A549 (cell line): ENCODE results near the gene CLDND2. TPM values are rescaled to one million over a fixed set of nuclear protein-coding genes. Genes with fewer than 3 reads are reported as not detected.

ENCODE experiments used
- ATAC-seq, 2 experiments: fragments of 200-7000 bp in 1 of 2; fragments of >200 bp in 1 of 2; cut with Nextera tagmentation in 1 of 2; cut with Tn5 transposase in 1 of 2; 3 replicates each; pipeline versions ENCODE4 v1.8.0 to v1.9.1; 2018 to 2020; ENCODE audit warnings: mild to moderate bottlenecking in 1 of 2, moderate library complexity in 1 of 2
- CTCF ChIA-PET: fragments of 300-600 bp; sonication (Branson Sonifier 250); formaldehyde crosslinking; extraction: SDS; loops from one replicate; lab custom pipeline; 2021; ENCODE audit warnings: antibody characterized with exemption, inconsistent platforms; lab: Yijun Ruan, JAX
- POLR2A ChIA-PET: fragments of 350-600 bp; formaldehyde crosslinking; extraction: SDS; loops from one replicate; lab custom pipeline; 2021; ENCODE audit warnings: antibody characterized with exemption, inconsistent platforms; lab: Yijun Ruan, JAX
- DNase-seq, 2 experiments: peaks; one replicate each; pipeline versions ENCODE4 v3.0.0 to v3.0.0-alpha.2; 2011 to 2016; ENCODE audit warnings: low read depth in 1 of 2, low spot score in 1 of 2
- FAIRE-seq: peaks from 2 replicates; lab custom pipeline; 2011; peaks lifted over from hg19 to GRCh38; lab: Jason Lieb, UNC
- H3K27ac ChIP-seq, 2 experiments: fragments of >200 bp; sonication (Bioruptor Twin); formaldehyde crosslinking; 3 replicates each; pipeline ENCODE4 v1.5.1; 2016 to 2017
- H3K4me1 ChIP-seq: fragments of >200 bp; sonication (Bioruptor Twin); formaldehyde crosslinking; 3 replicates; pipeline ENCODE4 v1.6.1; 2016
- H3K4me2 ChIP-seq: fragments of >200 bp; sonication (Bioruptor Twin); formaldehyde crosslinking; 3 replicates; pipeline ENCODE4 v1.6.1; 2016
- H3K4me3 ChIP-seq: fragments of >200 bp; sonication (Bioruptor Twin); formaldehyde crosslinking; 3 replicates; pipeline ENCODE4 v1.5.1; 2016
- H3K9me3 ChIP-seq: fragments of >200 bp; sonication (Bioruptor Twin); formaldehyde crosslinking; 3 replicates; pipeline ENCODE4 v1.6.1; 2016
- BHLHE40 ChIP-seq: IDR thresholded peaks from 2 replicates; pipeline ENCODE4 v1.6.1; 2012; ENCODE audit warnings: low read depth, low read length, inconsistent platforms
- CEBPB ChIP-seq, 2 experiments: fragments of >200 bp in 1 of 2; sonication (Bioruptor Twin) in 1 of 2; formaldehyde crosslinking in 1 of 2; IDR thresholded peaks; 2 replicates each; pipeline ENCODE4 v1.6.1; 2012 to 2016
- CHD2 ChIP-seq: fragments of 150-350 bp; IDR thresholded peaks from 2 replicates; pipeline ENCODE4 v1.6.1; 2014; ENCODE audit warnings: low read length; ENCODE audit not compliant: partially characterized antibody
- CTCF ChIP-seq: fragments of >200 bp; sonication (Bioruptor Twin); formaldehyde crosslinking; IDR thresholded peaks from 3 replicates; pipeline ENCODE4 v1.5.1; 2016
- ELK1 ChIP-seq: fragments of 150-350 bp; IDR thresholded peaks from 2 replicates; pipeline ENCODE4 v1.6.1; 2014; ENCODE audit warnings: low read depth, mild to moderate bottlenecking, low read length
- EP300 ChIP-seq, 2 experiments: fragments of >200 bp; sonication (Bioruptor Twin); formaldehyde crosslinking; IDR thresholded peaks; 2 replicates in 1 of 2; 3 replicates in 1 of 2; pipeline ENCODE4 v1.6.1; 2016 to 2017
- FOSB ChIP-seq: fragments of 250-450 bp; sonication (Bioruptor Pico); IDR thresholded peaks from 2 replicates; pipeline ENCODE4 v1.5.0; 2020; ENCODE audit warnings: mild to moderate bottlenecking, moderate library complexity
- FOSL2 ChIP-seq, 2 experiments: fragments of 450-650 bp in 1 of 2; fragments of >200 bp in 1 of 2; sonication (Bioruptor Twin) in 1 of 2; formaldehyde crosslinking; IDR thresholded peaks; 2 replicates each; pipeline versions ENCODE4 v1.5.0 to v1.6.1; 2016 to 2020; ENCODE audit warnings: mild to moderate bottlenecking in 1 of 2, moderate library complexity in 1 of 2
- FOXS1 ChIP-seq: fragments of 250-450 bp; sonication (Bioruptor Pico); IDR thresholded peaks from 2 replicates; pipeline ENCODE4 v1.5.0; 2020; ENCODE audit warnings: mild to moderate bottlenecking, moderate library complexity
- HDAC2 ChIP-seq: fragments of 200-600 bp; sonication (generic); IDR thresholded peaks from 2 replicates; pipeline ENCODE4 v1.6.1; 2016
- HES2 ChIP-seq: fragments of >200 bp; sonication (Bioruptor Twin); formaldehyde crosslinking; IDR thresholded peaks from 2 replicates; pipeline ENCODE4 v1.6.1; 2016
- JUN ChIP-seq, 2 experiments: fragments of >200 bp; sonication (Bioruptor Twin); formaldehyde crosslinking; IDR thresholded peaks; 2 replicates in 1 of 2; 3 replicates in 1 of 2; pipeline ENCODE4 v1.6.1; 2016 to 2017
- JUNB ChIP-seq: fragments of >200 bp; sonication (Bioruptor Twin); formaldehyde crosslinking; IDR thresholded peaks from 2 replicates; pipeline ENCODE4 v1.6.1; 2016
- KDM1A ChIP-seq: fragments of 200-600 bp; sonication (generic); IDR thresholded peaks from 2 replicates; pipeline ENCODE4 v1.6.1; 2016; ENCODE audit warnings: low read depth, mild to moderate bottlenecking
- KDM5A ChIP-seq: fragments of 200-600 bp; sonication (generic); IDR thresholded peaks from 2 replicates; pipeline ENCODE4 v1.6.1; 2016; ENCODE audit warnings: antibody characterized with exemption, mild to moderate bottlenecking
- MAZ ChIP-seq: fragments of 150-350 bp; IDR thresholded peaks from 2 replicates; pipeline ENCODE4 v1.6.1; 2014; ENCODE audit warnings: antibody characterized with exemption, low read depth, low read length, borderline replicate concordance
- MYC ChIP-seq: IDR thresholded peaks from 2 replicates; pipeline ENCODE4 v1.6.1; 2012; ENCODE audit warnings: mild to moderate bottlenecking, inconsistent platforms, low read length, improper control_type of control experiment, borderline replicate concordance
- PBX3 ChIP-seq: IDR thresholded peaks from 2 replicates; pipeline ENCODE4 v1.6.1; 2012
- RARB ChIP-seq: fragments of 250-450 bp; sonication (Bioruptor Pico); IDR thresholded peaks from 2 replicates; pipeline ENCODE4 v1.8.0; 2021; ENCODE audit warnings: mild to moderate bottlenecking, moderate library complexity
- RCOR1 ChIP-seq: fragments of 150-350 bp; IDR thresholded peaks from 2 replicates; pipeline ENCODE4 v1.6.1; 2014; ENCODE audit warnings: antibody characterized with exemption, low read length, low read depth
- RFX5 ChIP-seq: fragments of 450-650 bp; IDR thresholded peaks from 2 replicates; pipeline ENCODE4 v1.7.1; 2014; ENCODE audit warnings: antibody characterized with exemption, mild to moderate bottlenecking, moderate library complexity
- SMC3 ChIP-seq: fragments of >200 bp; sonication (Bioruptor Twin); formaldehyde crosslinking; IDR thresholded peaks from 3 replicates; pipeline ENCODE4 v1.6.1; 2018; ENCODE audit warnings: inconsistent platforms
- TFCP2L1 ChIP-seq: fragments of 250-450 bp; sonication (Bioruptor Pico); IDR thresholded peaks from 2 replicates; pipeline ENCODE4 v1.5.0; 2021; ENCODE audit warnings: mild to moderate bottlenecking
- TP53 ChIP-seq: fragments of 250-450 bp; sonication (Bioruptor Pico); IDR thresholded peaks from 2 replicates; pipeline ENCODE4 v1.5.0; 2021; ENCODE audit warnings: mild to moderate bottlenecking, moderate library complexity
- ZFP36 ChIP-seq: fragments of 450-650 bp; IDR thresholded peaks from 2 replicates; pipeline ENCODE4 v1.6.1; 2014; ENCODE audit warnings: borderline replicate concordance; ENCODE audit not compliant: partially characterized antibody
- ZSCAN20 ChIP-seq: fragments of 250-450 bp; sonication (Bioruptor Pico); IDR thresholded peaks from 2 replicates; pipeline ENCODE4 v1.8.0; 2022; ENCODE audit warnings: mild to moderate bottlenecking, moderate library complexity
- WGBS: methylation state at CpG from one replicate; pipeline ENCODE4 v1.1.6; 2017; ENCODE audit errors: missing lambda C conversion rate; 5-methylcytosine and 5-hydroxymethylcytosine counted together
- polyA plus RNA-seq, 4 experiments: library from polyadenylated mRNA; depleted of rRNA in 3 of 4; stranded (reverse); fragments of >200 nt; fragmentation: RNase III in 1 of 4; extraction: RNeasy Plus Mini Kit Qiagen cat#74134 plus additional on column Dnase treatment in 1 of 4; gene quantifications; 2 replicates in 3 of 4; 3 replicates in 1 of 4; pipeline ENCODE4 v1.2.3, GENCODE V29; 2011 to 2017
- TF ChIP-seq, protein P1 (sequence below): fragments of 250-450 bp; sonication (Bioruptor Pico); IDR thresholded peaks from 2 replicates; pipeline ENCODE4 v1.5.0; 2021; ENCODE audit warnings: mild to moderate bottlenecking, moderate library complexity, borderline replicate concordance
- TF ChIP-seq, protein P2 (sequence below): IDR thresholded peaks from 2 replicates; pipeline ENCODE4 v1.6.1; 2012; ENCODE audit warnings: low read depth, borderline replicate concordance

CLDND2 gene
- polyA plus RNA-seq, 2 of the 4 experiments (the other 2 are of a cell fraction) = 1.1 to 2.8 TPM

DNA sequence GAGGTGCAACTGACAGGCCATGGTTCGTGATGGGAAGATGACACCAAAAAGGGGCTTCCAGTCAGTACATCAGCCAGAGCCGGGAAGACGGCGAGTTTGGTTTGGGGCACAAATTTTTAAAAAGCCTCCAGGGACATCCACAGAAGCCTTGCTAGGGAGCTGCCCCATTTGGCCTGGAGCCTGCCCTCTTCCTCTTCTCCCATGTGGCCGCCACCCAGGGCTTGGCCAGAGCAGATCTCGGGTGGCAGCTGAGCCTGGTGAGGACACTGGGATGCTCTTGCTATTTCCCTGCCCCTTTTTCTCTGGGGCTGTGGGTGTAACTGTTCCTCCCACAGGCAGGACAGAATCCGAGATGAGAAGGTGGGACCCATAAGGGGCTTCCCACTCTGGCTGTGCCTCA lies 10.9 kb downstream of the CLDND2 start (continued):
- TF ChIP-seq TP53 (CRISPR knock-in tag) (no peak), JUN (IDR thresholded peaks at IDR 0.05) (no peak), PBX3 (no peak), JUNB (no peak), KDM5A (no peak), TFCP2L1 (no peak), CTCF (no peak), FOXS1 (CRISPR knock-in tag) (no peak)

GRCh38 chr19:51356159-51356801 lies 12.5 kb downstream of the CLDND2 start:
- POLR2A ChIA-PET = interaction anchor here (1.1 kb wide), 1 partner anchor 17 kb away, joined by 4 read pairs; no protein-coding TSS in a partner anchor

GRCh38 chr19:51354742-51355148 lies 14.1 kb downstream of the CLDND2 start:
- H3K9me3 ChIP-seq = no peaks in the 10 kb centered on the region
- WGBS = 67% methylated on average over 8 of the region's 8 CpGs
- peaks cover 44% of the 10 kb centered on the region for H3K4me1 ChIP-seq
- peak overlapping the region in 1 of 2 experiments; percentile 58; a peak in 4 of 6 replicates for H3K27ac ChIP-seq
- ATAC-seq (no peak), DNase-seq (no peak)
- CTCF ChIA-PET = interaction anchor here (0.9 to 1.7 kb wide), 3 partner anchors 11 to 17 kb away, joined by 3 to 4 read pairs (median 3); partner anchors contain the start of gene VSIG10L
- no peak overlapping the region for H3K4me2 ChIP-seq
- TF ChIP-seq BHLHE40 = no peak
- no peak for TF ChIP-seq CTCF
- TF ChIP-seq CHD2 = no peak
- no peak for TF ChIP-seq ZFP36
- no peak for TF ChIP-seq EP300 (IDR thresholded peaks at IDR 0.05)
- no peak for TF ChIP-seq TFCP2L1
- TF ChIP-seq ELK1 = no peak
- no peak for TF ChIP-seq HES2
- TF ChIP-seq MAZ = no peak
- TF ChIP-seq FOSL2 (IDR thresholded peaks at IDR 0.05) = no peak
- TF ChIP-seq FOSL2 (CRISPR knock-in tag; IDR thresholded peaks at IDR 0.05) = no peak
- no peak for TF ChIP-seq SMC3
- TF ChIP-seq FOSB (CRISPR knock-in tag) = no peak
- TF ChIP-seq, all 56 proteins: peak for 0
- no peak for FAIRE-seq
- POLR2A ChIA-PET = no interaction called here
- H3K4me3 ChIP-seq = no peak overlapping the region

More at GRCh38 chr19:51356159-51356801, 12.5 kb downstream of the CLDND2 start:
- peaks cover 40% of the 10 kb centered on the region for H3K4me1 ChIP-seq
- ATAC-seq (no peak), FAIRE-seq (no peak), DNase-seq (no peak)
- H3K9me3 ChIP-seq = no peaks in the 10 kb centered on the region
- no peak overlapping the region for H3K4me2 ChIP-seq
- CTCF ChIA-PET = interaction anchor here (1.0 to 1.5 kb wide), 3 partner anchors 9 to 41 kb away, joined by 3 to 6 read pairs (median 3); no protein-coding TSS in a partner anchor
- WGBS = 93% methylated on average over 10 of the region's 10 CpGs
- H3K4me3 ChIP-seq = no peak overlapping the region
- TF ChIP-seq RARB = no peak
- no peak for TF ChIP-seq FOXS1 (CRISPR knock-in tag)
- TF ChIP-seq RFX5 = no peak
- TF ChIP-seq JUNB = no peak
- TF ChIP-seq SMC3 = no peak
- no peak for TF ChIP-seq CEBPB (IDR thresholded peaks at IDR 0.05)
- no peak for TF ChIP-seq MYC
- TF ChIP-seq, protein P1, sequence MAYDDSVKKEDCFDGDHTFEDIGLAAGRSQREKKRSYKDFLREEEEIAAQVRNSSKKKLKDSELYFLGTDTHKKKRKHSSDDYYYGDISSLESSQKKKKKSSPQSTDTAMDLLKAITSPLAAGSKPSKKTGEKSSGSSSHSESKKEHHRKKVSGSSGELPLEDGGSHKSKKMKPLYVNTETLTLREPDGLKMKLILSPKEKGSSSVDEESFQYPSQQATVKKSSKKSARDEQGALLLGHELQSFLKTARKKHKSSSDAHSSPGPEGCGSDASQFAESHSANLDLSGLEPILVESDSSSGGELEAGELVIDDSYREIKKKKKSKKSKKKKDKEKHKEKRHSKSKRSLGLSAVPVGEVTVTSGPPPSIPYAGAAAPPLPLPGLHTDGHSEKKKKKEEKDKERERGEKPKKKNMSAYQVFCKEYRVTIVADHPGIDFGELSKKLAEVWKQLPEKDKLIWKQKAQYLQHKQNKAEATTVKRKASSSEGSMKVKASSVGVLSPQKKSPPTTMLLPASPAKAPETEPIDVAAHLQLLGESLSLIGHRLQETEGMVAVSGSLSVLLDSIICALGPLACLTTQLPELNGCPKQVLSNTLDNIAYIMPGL (CRISPR knock-in tag) = no peak
- TF ChIP-seq, protein P2, sequence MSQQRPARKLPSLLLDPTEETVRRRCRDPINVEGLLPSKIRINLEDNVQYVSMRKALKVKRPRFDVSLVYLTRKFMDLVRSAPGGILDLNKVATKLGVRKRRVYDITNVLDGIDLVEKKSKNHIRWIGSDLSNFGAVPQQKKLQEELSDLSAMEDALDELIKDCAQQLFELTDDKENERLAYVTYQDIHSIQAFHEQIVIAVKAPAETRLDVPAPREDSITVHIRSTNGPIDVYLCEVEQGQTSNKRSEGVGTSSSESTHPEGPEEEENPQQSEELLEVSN = no peak
- TF ChIP-seq MAZ = no peak
- no peak for TF ChIP-seq KDM1A
- no peak for TF ChIP-seq RCOR1
- TF ChIP-seq FOSL2 (IDR thresholded peaks at IDR 0.05) = no peak
- no peak for TF ChIP-seq FOSL2 (CRISPR knock-in tag; IDR thresholded peaks at IDR 0.05)
- no peak for TF ChIP-seq ZSCAN20 (CRISPR knock-in tag)
- TF ChIP-seq HDAC2 = no peak
- no peak overlapping the region; a peak in 1 of 6 replicates for H3K27ac ChIP-seq
